SU-DHL-6 (cell line): ENCODE data around the gene HOXC5.

Source experiments
- CTCF ChIP-seq: fragments of 200-600 bp; sonication (generic); IDR thresholded peaks from one replicate; pipeline ENCODE4 v1.5.1; 2017; ENCODE audit warnings: antibody characterized with exemption, mild to moderate bottlenecking, low read length, moderate library complexity; ENCODE audit not compliant: insufficient read depth, poor library complexity, severe bottlenecking
- EZH2phosphoT487 ChIP-seq: fragments of 200-600 bp; sonication (generic), shearing (Covaris generic); conservative IDR thresholded peaks from 2 replicates; pipeline ENCODE4 v1.6.1; 2018; ENCODE audit warnings: mild to moderate bottlenecking, antibody characterized with exemption, low read length, moderate library complexity, mixed read lengths

- TF ChIP-seq CTCF (no peak), EZH2phosphoT487 (no peak)
Observed at GRCh38 chr12:54044425-54045103, 11.7 kb downstream of the HOXC5 start.
